Rectal smooth muscle tissue (tissue), 1 donor: ENCODE data around the gene TBX10.
"Not testable (repeated sequence)": the region's sequence is repeated elsewhere in the genome, so short reads cannot be mapped to it uniquely, and the experiment has no call there.

Experiments used
- H3K27ac ChIP-seq: one replicate; pipeline ENCODE4 v1.7.0; 2013; ENCODE audit warnings: low read depth, low read length, inconsistent platforms
- H3K27me3 ChIP-seq: one replicate; pipeline ENCODE4 v1.7.0; 2013; ENCODE audit warnings: low read length; ENCODE audit not compliant: control insufficient read depth, insufficient read depth
- H3K36me3 ChIP-seq: one replicate; pipeline ENCODE4 v1.7.0; 2013; ENCODE audit warnings: low read length; ENCODE audit not compliant: control insufficient read depth, insufficient read depth
- H3K4me1 ChIP-seq: one replicate; pipeline ENCODE4 v1.7.0; 2013; ENCODE audit warnings: low read length; ENCODE audit not compliant: control insufficient read depth, insufficient read depth
- H3K4me3 ChIP-seq: one replicate; pipeline ENCODE4 v1.7.0; 2013; ENCODE audit warnings: low read length
- H3K9ac ChIP-seq: one replicate; pipeline ENCODE4 v1.7.0; 2013; ENCODE audit warnings: low read length

Gene TBX10

DNA sequence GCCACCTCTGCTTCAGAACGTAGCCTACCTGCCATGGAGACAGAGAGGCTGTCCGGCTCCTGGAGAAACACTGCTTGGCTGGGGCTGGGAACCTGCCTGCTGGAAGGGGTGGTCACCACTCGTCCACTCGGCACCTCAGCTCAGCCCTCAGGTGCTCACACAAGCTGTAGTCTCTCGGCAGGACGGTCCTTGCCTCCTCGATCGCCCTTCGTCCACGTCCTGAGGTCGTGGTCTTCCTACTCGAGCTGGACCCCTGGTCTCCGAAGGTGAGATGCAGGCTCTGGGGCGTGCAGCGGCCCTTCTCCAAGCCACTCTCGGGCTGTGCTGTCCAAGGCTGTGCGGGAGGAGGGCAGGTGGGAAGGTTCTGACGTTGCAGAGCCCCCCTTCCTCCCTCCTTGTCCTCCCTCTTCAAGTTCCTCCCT, at the start of gene TBX10:
Gene TBX10 (minus strand): TSS at position 326 of the 422 bp plus-strand sequence. CDS start 291 bp downstream, at position 35.
- Histone ChIP-seq H3K36me3 (no peaks in the 10 kb centered on the region), H3K27ac (no peak within 1 kb of the TSS), H3K4me1 (no peaks in the 10 kb centered on the region), H3K9ac (no peak within 1 kb of the TSS), H3K27me3 (no peaks in the 10 kb centered on the region), H3K4me3 (no peak within 1 kb of the TSS)

- Histone ChIP-seq H3K4me1 (no peaks in the 10 kb centered on the region), H3K27ac (no peak overlapping the region), H3K4me3 (no peak overlapping the region), H3K36me3 (no peaks in the 10 kb centered on the region), H3K27me3 (no peaks in the 10 kb centered on the region), H3K9ac (no peak overlapping the region)
Observed at GRCh38 chr11:67689178-67689577, 49.6 kb upstream of the TBX10 start.

DNA sequence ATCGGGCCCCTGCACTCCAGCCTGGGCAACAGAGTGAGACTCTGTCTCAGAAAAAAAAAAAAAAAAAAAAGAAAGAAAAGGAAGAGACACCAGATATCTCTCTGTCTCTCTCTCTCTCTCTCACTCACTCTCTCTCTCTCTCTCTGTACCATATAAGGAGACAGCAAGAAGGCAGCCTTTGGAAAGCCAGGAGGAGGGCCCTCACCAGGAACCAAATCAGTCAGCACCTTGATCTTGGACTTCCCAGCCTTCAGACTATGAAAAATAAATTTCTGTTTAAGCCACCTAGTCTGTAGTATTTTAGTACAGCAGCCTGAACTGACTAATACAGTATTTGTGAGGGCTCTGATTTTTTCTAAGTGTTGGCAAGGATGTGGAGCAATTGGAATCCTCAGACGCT, 48.4 kb upstream of the TBX10 start:
- no peak overlapping the region for H3K9ac ChIP-seq
- H3K27ac ChIP-seq, result no peak overlapping the region
- no peaks in the 10 kb centered on the region for H3K4me1 ChIP-seq
- H3K36me3 ChIP-seq, result no peaks in the 10 kb centered on the region
- H3K27me3 ChIP-seq, result no peaks in the 10 kb centered on the region
- H3K4me3 ChIP-seq, result no peak overlapping the region

- not testable (repeated sequence) for H3K9ac ChIP-seq, H3K4me1 ChIP-seq, H3K27ac ChIP-seq, H3K4me3 ChIP-seq, H3K27me3 ChIP-seq, H3K36me3 ChIP-seq
Observed at GRCh38 chr11:67685641-67686332, 46.2 kb upstream of the TBX10 start.

DNA sequence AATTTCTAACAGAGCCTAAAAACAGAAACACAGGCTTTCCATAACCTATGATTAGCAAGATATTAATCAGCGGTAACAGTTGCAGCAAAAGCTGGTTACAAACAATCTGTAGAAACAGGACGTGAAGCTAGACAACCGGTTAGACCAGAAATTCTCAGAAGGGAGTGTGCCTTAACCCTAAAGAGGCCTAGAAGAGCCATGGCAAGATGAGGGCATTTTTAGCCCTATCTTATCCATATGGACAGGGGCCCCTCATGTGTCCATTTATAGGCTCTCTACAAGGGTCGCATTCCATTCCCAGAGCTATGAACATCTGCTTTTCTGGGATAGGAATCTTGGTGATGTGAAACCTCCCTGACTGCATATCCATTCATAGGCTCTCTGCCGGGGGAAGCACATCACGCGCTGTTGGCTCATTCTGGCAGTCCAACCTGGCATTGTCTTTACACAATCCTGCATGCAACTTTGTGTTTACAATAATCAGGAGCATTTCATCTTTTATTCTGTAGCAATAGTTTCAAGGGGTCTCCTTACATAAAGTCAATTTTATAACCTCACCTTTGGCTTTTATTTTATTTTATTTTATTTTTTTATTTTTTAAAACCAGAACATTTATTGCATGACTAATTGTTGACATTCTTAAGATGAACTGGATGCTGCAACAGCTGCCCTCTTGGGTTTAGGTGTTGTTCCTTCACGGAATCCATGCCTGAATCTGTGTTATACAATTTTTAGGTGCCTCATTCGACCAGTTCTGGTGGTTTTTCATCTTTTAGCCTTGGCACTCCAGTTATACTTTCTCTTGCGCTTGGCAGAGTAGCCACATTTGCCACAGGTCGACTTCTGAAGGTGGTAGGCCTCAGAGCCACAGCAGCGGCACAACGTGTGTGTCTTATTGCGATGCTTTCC, 42.8 kb upstream of the TBX10 start:
- H3K4me3 ChIP-seq, H3K27ac ChIP-seq, H3K36me3 ChIP-seq, H3K27me3 ChIP-seq, H3K9ac ChIP-seq, H3K4me1 ChIP-seq: not testable (repeated sequence)

GRCh38 chr11:67680696-67681470, 41.3 kb upstream of the TBX10 start:
- no peaks in the 10 kb centered on the region for H3K36me3 ChIP-seq
- H3K4me3 ChIP-seq, result no peak overlapping the region
- H3K4me1 ChIP-seq, result no peaks in the 10 kb centered on the region
- no peak overlapping the region for H3K9ac ChIP-seq
- no peak overlapping the region for H3K27ac ChIP-seq
- no peaks in the 10 kb centered on the region for H3K27me3 ChIP-seq

DNA sequence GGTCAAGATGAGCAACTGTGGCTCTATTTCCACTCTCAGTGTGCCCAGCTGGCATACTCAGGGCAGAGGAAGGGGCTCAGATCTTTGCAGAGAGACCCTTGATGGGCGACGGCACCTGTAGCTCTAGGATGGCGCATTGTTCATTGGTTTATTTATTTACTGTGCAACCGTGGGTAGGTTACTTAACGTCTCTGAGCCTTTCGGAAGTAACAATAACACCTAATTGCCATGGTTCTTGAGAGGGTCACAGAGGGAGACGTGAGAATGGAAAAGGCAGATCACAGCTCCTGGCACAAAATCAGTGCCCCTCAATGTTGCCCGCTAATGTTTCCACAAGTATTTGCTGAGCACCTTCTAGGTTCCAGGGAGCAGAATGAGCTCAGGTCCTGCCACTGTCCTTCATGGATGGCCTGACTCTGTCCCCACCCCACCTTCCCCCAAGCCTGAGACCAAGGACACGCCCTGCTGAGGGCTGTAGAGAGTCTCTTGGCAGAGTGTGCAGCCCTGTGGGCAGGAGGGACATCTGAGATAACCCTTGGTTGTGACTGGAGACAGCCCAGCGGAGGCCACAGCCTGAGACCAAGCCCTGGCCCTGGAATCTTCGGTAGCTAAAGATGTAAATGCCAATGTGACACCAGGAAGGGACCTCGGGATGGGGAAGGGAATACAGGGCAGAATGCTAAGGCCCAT, 35.6 kb upstream of the TBX10 start:
- Histone ChIP-seq H3K4me3 (no peak overlapping the region), H3K27ac (no peak overlapping the region), H3K27me3 (peaks cover 3% of the 10 kb centered on the region), H3K36me3 (no peaks in the 10 kb centered on the region), H3K4me1 (no peaks in the 10 kb centered on the region), H3K9ac (no peak overlapping the region)

DNA sequence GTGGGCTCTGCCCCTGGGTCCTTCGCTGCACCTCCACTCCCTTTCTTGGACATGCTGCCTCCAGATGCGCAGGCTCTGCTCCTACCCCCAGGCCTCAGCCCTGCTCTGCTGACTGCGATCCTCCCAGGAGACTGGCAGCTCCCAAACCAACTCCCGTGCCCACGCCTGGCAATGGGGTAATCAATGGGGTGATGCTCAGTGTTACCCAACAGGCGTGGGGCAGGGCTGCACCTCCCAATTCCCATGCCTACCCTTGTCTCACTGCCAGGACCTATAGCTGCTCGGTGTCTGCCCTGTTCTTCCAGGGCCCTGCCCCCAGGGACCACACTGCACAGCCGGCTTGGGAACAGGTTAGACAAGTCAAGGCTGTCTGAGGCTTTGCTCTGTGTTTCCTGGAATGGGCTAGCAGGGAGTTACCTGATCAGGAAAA, 34.9 kb upstream of the TBX10 start, which contains the start of gene ALDH3B2:
Gene ALDH3B2 (minus strand): TSS at position 182 of the 430 bp plus-strand sequence. CDS start 7,688 bp downstream, outside the sequence.
- H3K36me3 ChIP-seq, result no peaks in the 10 kb centered on the region
- no peaks in the 10 kb centered on the region for H3K4me1 ChIP-seq
- peaks cover 3% of the 10 kb centered on the region for H3K27me3 ChIP-seq
- H3K9ac ChIP-seq, result no peak within 1 kb of the TSS
- H3K27ac ChIP-seq, result no peak within 1 kb of the TSS
- no peak within 1 kb of the TSS for H3K4me3 ChIP-seq

DNA sequence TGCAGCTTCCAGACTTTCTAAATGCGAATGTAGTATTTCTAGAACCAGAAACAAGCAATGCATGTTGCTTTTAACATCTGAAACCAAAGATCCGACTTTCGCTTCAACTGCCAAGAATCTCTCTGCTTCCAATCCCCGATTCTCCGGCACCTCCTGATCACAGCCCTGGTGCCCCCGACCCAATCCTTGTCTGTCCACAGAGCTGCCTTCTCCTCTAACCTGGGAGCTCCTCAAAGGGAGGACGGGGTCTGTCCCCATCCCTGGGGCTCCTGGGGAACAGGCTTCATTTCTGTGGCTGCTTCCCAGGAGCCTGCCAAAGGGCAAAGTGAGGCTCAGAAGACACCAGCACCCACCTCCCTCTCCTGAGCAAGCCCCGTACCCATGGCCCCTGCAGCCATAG, 34.3 kb upstream of the TBX10 start:
- Histone ChIP-seq H3K9ac (no peak overlapping the region), H3K36me3 (no peaks in the 10 kb centered on the region), H3K4me1 (no peaks in the 10 kb centered on the region), H3K27ac (no peak overlapping the region), H3K27me3 (peaks cover 8% of the 10 kb centered on the region), H3K4me3 (no peak overlapping the region)

DNA sequence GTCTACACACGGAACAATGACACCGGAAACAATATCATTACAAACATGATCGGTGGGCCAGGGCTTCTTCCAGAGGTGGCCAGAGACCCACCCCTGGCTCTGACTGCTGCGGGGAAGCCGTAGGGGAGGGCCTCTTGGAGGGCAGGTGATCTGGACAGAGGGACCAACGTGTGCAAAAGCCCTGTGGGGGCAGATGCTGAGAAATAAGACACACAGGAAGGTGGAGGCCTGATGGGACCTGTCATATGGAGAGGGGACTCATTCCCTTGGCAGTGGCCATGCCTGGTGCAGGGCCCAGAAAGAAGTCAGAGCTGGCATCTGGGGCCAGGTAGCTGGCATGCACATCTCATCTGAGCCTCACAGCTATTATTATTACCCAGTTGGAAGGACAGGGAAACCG, 33.8 kb upstream of the TBX10 start:
- Histone ChIP-seq H3K9ac (no peak overlapping the region), H3K4me1 (no peaks in the 10 kb centered on the region), H3K4me3 (no peak overlapping the region), H3K27ac (no peak overlapping the region), H3K27me3 (peaks cover 8% of the 10 kb centered on the region), H3K36me3 (no peaks in the 10 kb centered on the region)

DNA sequence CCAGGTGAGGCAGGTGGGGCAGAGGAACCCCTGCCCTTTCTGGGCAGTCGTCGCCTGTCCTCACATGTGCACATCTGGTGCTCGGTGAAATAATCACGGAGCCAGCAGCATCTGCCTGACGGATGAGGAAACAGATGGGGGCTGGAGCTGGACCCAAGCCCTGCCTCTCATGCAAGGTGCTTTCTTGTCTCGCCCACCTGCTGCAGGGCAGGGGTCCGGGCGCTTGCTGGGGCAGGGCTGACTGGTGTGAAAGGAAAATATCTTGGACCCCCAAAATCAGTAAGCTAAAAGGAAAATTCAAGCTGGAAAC, 31.6 kb upstream of the TBX10 start:
- peaks cover 10% of the 10 kb centered on the region for H3K27me3 ChIP-seq
- no peak overlapping the region for H3K27ac ChIP-seq
- H3K4me3 ChIP-seq, result no peak overlapping the region
- no peak overlapping the region for H3K9ac ChIP-seq
- no peaks in the 10 kb centered on the region for H3K4me1 ChIP-seq
- no peaks in the 10 kb centered on the region for H3K36me3 ChIP-seq
